ENCODE results near the gene COL11A1.
"Not testable (repeated sequence)": the region's sequence is repeated elsewhere in the genome, so short reads cannot be mapped to it uniquely, and the experiment has no call there.

The COL11A1 gene

DNA sequence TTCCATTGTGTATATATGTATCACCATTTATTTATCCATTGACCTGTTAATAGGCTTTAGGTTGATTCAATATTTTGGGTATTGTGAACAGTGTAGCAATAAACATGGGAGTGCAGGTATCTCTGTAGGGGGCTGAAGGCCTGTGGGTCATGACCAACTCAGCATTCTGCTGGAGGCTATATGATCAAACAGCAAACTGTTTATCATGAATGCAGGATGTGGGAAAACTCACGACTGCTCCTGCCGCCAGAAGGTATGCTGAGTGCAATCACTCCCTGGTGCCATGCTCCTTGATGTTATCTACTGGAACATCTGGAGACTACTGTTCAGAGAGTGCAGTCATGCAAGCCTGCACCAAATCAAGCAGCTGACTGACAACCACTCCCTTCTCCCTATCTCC lies 275.2 kb downstream of the COL11A1 start:
- H3K4me3 ChIP-seq (ENCODE audit: low read depth, low read length): no peak overlapping the region
- no peak for TF ChIP-seq CTCF (IDR thresholded peaks at IDR 0.05; ENCODE audit: low read depth, low read length, missing control alignments)
- DNase-seq (ENCODE audit: low read depth): no peak

DNA sequence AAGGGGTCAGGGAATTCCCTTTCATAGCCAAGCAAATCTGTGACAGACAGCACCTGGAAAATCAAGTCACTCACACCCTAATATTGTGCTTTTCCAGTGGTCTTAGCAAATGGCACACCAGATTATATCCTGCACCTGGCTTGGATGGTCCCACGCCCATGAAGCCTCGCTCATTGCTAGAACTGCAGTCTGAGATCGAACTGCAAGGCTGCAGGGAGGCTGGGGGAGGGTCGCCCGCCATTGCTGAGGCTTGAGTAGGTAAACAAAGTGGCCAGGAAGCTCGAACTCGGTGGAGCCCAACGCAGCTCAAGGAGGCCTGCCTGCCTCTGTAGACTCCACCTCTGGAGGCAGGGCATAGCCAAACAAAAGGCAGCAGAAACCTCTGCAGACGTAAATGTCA lies 281.6 kb downstream of the COL11A1 start:
- DNase-seq (ENCODE audit: low read depth); H3K4me3 ChIP-seq (ENCODE audit: low read depth, low read length): not testable (repeated sequence)
